KOPT-K1 (cell line): Measurements from ENCODE around the gene SGPL1.

Experiments used
- H3K27ac ChIP-seq: fragments of 200-600 bp; sonication (generic); 2 replicates; pipeline ENCODE4 v1.5.1; 2016; ENCODE audit warnings: antibody characterized with exemption, mild to moderate bottlenecking, low read depth, low read length; ENCODE audit not compliant: poor library complexity, severe bottlenecking
- H3K36me3 ChIP-seq: fragments of 200-600 bp; sonication (generic); 2 replicates; pipeline ENCODE4 v1.5.1; 2017; ENCODE audit warnings: antibody characterized with exemption, mild to moderate bottlenecking, low read length, moderate library complexity; ENCODE audit not compliant: insufficient read depth
- H3K9me3 ChIP-seq: fragments of 200-600 bp; sonication (generic); 2 replicates; pipeline ENCODE4 v1.5.1; 2017; ENCODE audit warnings: antibody characterized with exemption, low read length, mild to moderate bottlenecking; ENCODE audit not compliant: insufficient read depth, poor library complexity, severe bottlenecking

SGPL1 gene

DNA sequence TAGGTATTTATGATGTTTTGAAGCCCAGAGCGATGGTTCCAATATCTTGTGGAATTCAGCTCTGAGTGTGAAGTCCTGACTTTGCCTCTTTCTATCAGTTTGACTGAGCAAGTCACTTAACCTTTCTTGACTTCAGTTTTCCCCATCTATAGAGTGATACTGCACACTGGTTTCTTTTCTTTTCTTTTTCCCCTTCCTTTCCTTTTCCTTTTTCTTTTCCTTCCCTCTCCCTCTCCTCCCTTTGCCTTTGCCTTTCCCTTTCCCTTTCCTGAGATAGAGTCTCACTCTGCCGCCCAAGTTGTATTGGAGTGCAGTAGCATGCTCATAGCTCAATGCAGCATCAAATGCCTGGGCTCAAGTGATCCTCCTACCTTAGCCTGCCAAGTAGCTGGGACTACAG, 20.6 kb downstream of the SGPL1 start:
- Histone ChIP-seq H3K27ac (no peak overlapping the region), H3K9me3 (peaks cover 7% of the 10 kb centered on the region), H3K36me3 (peaks cover 4% of the 10 kb centered on the region; the same call in 1 of the 2 replicates)

DNA sequence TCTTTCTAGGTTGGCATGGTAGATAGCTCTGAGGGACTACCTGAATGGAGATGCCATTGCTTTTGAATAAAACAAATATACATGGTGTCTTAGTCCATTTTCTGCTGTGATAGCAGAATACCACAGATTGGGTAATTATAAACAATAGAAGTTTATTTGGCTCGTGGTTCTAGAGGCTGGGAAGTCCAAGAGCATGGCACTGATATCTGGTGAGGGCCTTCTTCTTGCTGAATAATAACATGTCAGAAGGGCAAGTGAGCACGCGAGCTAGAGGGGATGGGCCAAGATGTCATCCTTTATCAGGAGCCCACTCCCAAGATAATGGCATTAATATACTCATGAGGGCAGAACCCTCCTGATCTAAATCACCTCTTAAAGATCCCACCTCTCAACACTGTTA, 21.9 kb downstream of the SGPL1 start:
- peaks cover 7% of the 10 kb centered on the region for H3K9me3 ChIP-seq
- H3K36me3 ChIP-seq, result peaks cover 4% of the 10 kb centered on the region; the same call in 1 of the 2 replicates
- no peak overlapping the region for H3K27ac ChIP-seq

DNA sequence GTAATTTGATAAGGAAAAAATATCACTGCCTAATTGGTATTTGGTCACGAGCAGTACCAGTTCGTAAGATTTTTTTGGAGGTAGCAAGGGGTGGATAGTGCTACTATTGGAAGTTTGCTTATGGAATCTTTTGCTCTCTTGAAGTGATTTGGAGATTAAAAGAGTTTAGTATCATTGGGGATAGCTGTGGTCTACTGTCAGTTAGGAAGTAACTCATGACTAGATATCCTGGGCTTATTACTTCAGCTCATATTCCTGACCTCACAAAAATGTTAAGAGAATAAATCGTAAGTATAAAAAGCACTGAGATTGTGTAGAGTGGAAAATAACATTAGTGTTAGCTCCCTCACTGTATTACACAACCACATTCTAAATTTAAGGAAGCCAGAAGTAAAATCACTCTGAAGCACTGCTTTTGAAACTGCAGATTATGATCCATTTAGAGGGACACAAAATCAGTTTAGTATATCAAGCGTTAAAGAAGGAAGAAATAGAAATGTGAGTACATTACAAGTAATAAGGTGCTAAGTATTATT, 22.6 kb downstream of the SGPL1 start:
- H3K36me3 ChIP-seq, result peaks cover 4% of the 10 kb centered on the region; the same call in 1 of the 2 replicates
- H3K9me3 ChIP-seq, result peaks cover 7% of the 10 kb centered on the region
- H3K27ac ChIP-seq, result no peak overlapping the region

DNA sequence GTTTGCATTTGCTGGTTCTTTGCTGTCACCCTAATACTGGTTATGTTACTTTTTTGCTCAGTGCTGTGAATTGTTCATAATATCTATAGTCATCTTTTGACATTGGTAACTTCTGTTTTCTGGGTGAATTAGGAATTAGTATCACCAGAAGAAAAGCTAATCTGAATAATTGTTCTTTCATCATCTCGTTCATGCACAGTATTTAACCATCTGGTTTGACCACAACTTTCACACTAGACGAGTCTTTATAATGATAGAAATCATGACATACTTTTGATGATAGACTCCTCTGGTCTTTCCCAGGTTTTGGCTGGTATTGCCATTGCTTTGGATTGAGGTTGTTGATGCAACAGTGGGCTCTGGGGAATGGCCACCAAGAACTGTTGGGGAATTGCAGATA, 25.1 kb downstream of the SGPL1 start:
- Histone ChIP-seq H3K36me3 (peaks cover 4% of the 10 kb centered on the region; the same call in 1 of the 2 replicates), H3K27ac (no peak overlapping the region), H3K9me3 (peaks cover 7% of the 10 kb centered on the region)

DNA sequence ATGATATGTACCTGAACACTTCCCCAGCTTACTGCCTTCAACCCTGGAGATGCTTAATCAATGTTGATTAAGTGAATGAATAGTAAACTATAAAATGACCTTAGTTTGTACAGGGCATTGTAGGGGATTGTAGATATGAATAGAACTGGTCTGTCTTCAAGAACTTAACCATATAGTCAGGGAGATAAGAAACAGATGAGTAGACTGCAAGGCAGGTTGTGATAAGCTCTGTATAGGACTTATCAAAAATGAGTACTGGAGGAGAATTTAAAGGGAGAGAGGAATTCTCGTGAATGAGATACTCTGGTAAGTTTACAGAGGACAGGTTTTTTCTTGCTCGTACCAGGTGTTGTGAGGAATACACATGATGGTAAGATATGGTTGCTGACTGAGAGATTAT, 27.6 kb downstream of the SGPL1 start:
- Histone ChIP-seq H3K27ac (no peak overlapping the region), H3K9me3 (no peaks in the 10 kb centered on the region), H3K36me3 (no peaks in the 10 kb centered on the region)

DNA sequence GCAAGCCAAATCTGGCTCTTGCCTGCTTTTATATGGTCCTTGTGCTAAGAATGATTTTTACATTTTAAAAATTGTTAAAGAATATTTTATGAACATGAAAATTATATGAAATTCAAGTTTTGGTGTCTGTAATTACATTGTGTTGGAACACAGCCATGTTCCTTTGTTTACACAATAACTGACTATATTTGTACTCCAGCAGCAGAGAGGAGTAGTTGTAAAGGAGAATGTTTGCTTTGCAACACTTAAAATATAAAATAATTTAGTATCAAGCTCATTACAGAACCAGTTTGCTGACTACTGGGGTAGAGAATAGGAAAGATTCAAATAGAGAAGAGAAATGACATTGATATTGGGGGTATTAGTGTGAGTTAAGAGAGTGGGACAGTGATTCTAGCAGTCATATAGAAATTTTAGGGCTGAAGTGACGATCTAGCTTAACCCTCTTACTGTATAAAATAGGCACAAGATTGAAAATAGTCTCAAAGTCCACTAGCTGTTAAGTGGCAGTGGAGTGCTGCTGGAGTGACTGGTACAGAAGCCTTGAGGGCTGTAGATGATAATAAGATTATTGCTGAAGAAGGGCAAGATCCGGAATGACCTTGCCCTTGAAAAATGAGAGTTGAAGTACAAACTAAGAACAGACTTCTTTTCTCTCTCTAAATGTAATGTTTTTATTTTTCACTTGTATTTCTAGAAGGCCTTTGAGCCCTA, 28.2 kb downstream of the SGPL1 start:
- H3K9me3 ChIP-seq, result no peaks in the 10 kb centered on the region
- no peaks in the 10 kb centered on the region for H3K36me3 ChIP-seq
- no peak overlapping the region for H3K27ac ChIP-seq

DNA sequence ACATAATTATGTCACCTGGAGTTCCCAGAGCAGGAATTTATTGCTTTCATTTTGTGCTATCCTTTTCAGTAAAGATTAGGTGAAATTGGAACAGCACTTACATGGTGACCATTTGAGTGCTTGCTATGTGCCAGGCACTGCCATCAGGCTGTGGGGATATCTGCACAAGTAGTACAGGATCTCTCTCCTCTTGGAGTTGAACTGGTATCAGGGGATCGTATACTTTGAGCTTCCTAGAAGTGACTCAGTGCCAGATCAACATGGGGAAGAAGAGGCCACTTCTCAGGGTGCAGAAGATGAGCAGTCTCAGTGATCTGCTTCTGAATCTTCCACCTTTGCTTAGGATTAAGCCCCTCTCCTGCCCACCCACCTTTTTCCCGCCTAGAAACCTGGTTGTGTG, 29.5 kb downstream of the SGPL1 start:
- H3K9me3 ChIP-seq, result no peaks in the 10 kb centered on the region
- no peak overlapping the region for H3K27ac ChIP-seq
- no peaks in the 10 kb centered on the region for H3K36me3 ChIP-seq

DNA sequence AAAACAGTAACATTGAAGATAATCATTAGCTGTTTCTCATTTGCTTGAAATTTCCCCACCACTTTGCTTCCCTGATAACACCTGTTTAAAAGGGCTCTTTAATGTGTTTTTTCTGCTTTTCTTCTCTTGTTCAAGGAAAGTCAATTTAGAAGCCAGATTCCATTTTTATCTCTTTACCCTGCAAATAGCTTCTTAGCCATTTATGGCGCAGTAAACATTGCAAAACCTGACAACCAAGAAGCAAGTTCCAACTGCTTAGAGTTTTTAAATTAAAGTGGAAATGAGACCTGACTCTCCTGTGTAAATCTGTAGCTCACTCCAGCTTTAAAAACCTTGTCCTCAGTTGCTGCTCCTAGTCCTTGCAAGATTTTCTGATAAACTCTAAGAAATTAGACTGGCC, 30.1 kb downstream of the SGPL1 start:
- H3K36me3 ChIP-seq, result no peaks in the 10 kb centered on the region
- no peak overlapping the region for H3K27ac ChIP-seq
- H3K9me3 ChIP-seq, result no peaks in the 10 kb centered on the region

DNA sequence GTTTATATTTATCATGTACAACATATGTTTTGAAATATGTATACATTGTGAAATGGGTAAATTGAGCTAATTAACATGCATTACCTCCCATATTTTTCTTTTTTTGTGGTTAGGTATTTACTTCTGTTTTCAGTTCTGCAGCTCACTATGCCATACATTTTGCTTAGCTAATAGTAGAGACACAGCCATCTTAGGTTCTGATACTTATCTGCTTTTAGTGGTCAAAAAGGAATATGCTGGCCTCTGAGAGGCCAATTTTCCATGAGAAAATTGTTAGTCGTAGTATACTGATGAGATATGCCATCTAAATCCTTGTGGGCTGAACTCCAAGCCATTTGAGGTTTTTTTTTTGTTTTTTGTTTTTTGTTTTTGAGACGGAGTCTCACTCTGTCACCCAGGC, 31.0 kb downstream of the SGPL1 start:
- Histone ChIP-seq H3K9me3 (no peaks in the 10 kb centered on the region), H3K36me3 (peaks cover 8% of the 10 kb centered on the region; the same call in 1 of the 2 replicates), H3K27ac (no peak overlapping the region)

DNA sequence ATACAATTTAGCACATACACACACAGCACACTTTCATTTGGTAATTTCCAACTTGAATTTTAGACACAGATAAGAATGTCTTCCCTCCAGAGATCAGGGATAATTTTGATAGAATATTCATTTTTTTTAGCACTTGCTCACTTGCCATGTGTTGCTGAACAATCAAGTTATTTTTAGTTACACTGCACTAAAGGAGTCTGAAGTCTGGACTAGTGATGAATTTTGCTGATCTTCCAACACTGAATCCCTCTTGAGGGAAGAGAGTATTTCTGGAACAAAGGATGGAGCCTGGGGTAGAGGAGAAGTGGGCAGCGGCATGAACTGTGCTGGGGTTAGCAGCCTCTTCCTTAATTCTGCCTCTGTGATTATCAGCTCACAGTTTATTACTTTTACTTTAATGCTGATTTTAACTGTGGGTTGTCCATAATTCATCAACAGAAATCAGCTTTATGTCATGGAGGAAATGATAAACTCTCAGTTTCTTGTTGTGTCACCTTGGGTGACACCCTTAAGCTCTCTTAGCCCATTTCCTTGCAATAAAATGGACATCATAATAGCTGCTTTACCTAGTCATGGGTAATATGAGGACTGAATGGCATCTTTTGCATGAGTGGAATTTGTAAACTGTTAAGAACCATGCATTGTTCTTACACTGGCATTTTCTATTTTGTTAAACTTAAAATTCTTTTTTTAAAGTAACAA, 32.1 kb downstream of the SGPL1 start:
- no peaks in the 10 kb centered on the region for H3K9me3 ChIP-seq
- no peak overlapping the region for H3K27ac ChIP-seq
- H3K36me3 ChIP-seq, result peaks cover 9% of the 10 kb centered on the region; the same call in 1 of the 2 replicates

DNA sequence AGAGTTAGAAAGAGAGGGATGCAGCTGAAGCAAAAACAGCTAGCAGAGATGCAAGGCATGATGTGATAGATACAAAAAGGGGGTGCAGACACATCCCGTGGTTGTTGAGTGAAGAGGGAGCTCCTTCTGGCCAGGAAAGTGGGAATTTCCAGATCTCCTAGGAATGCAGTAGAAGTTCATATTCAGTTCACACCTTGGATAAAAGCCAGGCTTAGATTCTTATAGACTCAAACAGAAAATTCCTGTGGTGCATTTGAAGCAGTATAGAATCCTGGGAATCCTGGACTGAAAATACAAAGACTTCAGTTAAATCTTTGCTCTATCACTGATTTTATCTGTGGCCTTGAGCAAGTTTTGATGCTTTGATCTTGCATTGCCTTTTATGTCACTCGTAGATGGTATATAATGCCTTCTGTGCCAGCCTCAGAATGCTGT, 33.9 kb downstream of the SGPL1 start:
- Histone ChIP-seq H3K36me3 (peaks cover 9% of the 10 kb centered on the region; the same call in 1 of the 2 replicates), H3K9me3 (no peaks in the 10 kb centered on the region), H3K27ac (no peak overlapping the region)

DNA sequence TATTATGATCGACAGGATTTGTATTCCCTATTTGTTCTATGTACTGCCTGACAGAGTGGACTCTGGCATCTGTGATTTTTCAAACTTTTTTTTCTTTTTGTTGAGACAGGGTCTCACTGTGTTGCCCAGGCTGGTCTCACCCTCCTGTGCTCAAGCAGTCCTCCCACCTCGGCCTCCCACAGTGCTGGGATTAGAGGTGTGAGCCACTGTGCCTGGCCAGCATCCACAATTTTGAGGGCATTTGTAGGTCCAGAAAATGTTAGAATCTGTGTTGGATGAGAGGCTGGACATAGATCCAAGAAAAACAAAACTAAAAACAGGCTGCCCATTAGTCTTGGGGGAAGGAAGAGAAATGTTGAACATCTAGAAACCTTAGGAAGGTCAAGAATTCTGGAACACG, 34.3 kb downstream of the SGPL1 start:
- Histone ChIP-seq H3K9me3 (no peaks in the 10 kb centered on the region), H3K27ac (no peak overlapping the region), H3K36me3 (peaks cover 10% of the 10 kb centered on the region; the same call in 1 of the 2 replicates)

DNA sequence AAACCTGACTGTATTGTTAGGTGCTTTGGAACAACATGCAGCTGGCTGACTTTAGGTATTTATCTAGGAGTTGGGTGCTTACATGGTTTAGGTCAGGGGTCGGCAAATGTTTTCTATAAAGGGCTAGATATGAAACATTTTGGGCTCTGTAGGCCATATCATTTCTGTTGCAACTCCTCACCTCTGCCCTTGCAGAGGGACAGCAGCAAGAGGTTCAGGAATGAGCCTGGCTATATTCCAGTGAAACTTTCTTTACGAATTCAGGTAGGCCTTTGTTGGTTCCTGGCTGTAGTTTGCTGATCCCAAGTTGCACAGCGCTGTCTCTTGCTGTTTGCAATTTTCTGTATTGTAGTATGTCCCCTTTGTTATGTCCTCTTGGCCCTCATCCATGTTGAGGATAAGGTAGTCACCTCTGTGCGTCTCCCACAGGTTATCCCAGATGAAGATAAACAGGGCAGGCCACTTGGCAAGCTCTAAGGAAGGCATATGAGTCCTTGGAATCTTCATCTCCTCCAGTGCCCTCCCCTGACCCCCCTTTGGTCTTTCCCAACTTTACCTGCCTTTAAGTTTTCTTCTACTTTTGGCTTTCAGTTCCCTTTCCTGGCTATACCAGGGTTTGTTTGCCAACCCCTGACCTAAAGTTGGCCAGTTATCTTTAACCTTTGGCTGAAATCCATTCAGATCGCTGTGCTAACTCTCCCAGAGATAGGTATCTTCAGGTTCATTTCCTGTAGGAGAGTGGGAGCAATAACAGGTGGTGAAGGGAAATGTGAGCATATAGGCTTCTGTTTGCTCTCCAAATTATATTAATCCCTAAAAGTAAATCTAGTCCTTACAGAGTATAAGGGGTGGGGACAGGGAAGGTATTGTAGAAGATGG, 36.1 kb downstream of the SGPL1 start:
- Histone ChIP-seq H3K27ac (no peak overlapping the region), H3K9me3 (no peaks in the 10 kb centered on the region), H3K36me3 (peaks cover 24% of the 10 kb centered on the region)

DNA sequence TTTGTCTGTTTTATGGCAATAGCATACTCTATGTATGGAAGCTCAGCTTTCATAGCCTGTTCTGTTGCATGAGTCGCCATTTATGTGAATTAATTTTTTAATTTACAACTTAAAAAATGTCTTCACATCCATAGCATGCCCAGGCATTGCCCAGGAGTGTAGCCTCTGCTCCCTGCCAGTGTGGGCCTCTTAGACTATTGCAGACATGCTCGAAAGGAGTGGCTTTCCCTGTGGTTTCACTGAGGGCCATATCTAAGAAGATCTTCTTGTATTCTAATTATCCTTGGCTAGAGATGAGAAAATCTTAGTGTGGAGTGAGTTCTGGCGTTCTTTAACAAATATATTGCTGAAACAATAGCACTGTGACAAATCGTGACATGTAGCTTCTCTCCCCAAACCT, 37.3 kb downstream of the SGPL1 start:
- H3K27ac ChIP-seq, result no peak overlapping the region
- peaks cover 30% of the 10 kb centered on the region for H3K36me3 ChIP-seq

DNA sequence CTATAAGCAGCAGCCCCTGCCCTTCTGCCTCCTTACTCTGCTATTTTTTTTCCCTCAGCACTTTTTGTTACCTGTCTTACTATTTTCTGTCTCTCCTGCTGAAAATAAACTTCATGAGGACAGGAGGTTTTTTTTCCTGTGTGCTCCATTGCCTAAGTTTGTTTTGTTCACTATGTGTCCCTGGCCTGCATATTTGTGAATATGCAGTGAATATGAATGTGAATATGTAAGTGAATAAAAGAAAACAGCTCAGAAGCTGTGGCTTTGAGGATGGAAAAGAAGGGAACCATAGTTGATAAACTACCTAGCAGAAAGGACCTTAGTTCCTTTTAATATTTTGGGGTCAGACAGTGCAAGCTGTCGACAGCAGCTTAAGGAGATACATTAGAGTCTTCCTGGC, 37.7 kb downstream of the SGPL1 start:
- Histone ChIP-seq H3K27ac (no peak overlapping the region), H3K9me3 (no peaks in the 10 kb centered on the region), H3K36me3 (peaks cover 34% of the 10 kb centered on the region)

More for the DNA sequence above, 37.3 kb downstream of the SGPL1 start:
- no peaks in the 10 kb centered on the region for H3K9me3 ChIP-seq
